HG02885 (cell line): ENCODE measurements around the gene SRSF5.
"Not testable (repeated sequence)": the region's sequence is repeated elsewhere in the genome, so short reads cannot be mapped to it uniquely, and the experiment has no call there.

Source experiments
- ATAC-seq: cut with Tn5 transposase; IDR thresholded peaks from one replicate; pipeline ENCODE4 v1.9.1; 2021; ENCODE audit warnings: mild to moderate bottlenecking; ENCODE audit not compliant: unreplicated experiment, poor library complexity

Gene SRSF5

GRCh38 chr14:69803753-69804152 is 36.8 kb downstream of the SRSF5 start:
- ATAC-seq: no peak

DNA sequence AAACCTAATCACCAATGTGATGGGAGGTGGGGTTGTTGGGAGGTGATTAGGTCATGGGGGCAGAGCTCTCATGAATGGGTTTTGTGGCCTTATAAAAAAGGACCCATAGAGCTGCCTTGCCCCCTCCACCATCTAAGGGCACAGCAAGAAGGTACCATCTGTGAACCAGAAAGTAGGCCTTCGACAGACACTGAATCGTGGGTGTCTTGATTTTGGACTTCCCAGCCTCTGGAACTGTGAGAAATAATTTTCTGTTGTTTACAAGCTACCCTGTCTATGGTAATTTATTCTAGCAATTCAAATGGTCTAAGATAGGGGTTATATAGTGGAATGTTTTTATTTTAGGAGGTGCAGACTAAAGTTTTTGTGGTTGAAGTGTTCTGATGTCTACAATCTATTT is 38.0 kb downstream of the SRSF5 start:
- no peak for ATAC-seq

- no peak for ATAC-seq
Observed at GRCh38 chr14:69807192-69807591, 40.2 kb downstream of the SRSF5 start.

GRCh38 chr14:69808919-69809808 is 42.2 kb downstream of the SRSF5 start:
- ATAC-seq: no peak

- ATAC-seq: no peak
Observed at GRCh38 chr14:69811227-69811867, 44.4 kb downstream of the SRSF5 start.

- ATAC-seq: no peak
Observed at GRCh38 chr14:69811868-69812252, 44.9 kb downstream of the SRSF5 start.

- ATAC-seq: no peak
Observed at GRCh38 chr14:69812711-69813110, 45.8 kb downstream of the SRSF5 start.

DNA sequence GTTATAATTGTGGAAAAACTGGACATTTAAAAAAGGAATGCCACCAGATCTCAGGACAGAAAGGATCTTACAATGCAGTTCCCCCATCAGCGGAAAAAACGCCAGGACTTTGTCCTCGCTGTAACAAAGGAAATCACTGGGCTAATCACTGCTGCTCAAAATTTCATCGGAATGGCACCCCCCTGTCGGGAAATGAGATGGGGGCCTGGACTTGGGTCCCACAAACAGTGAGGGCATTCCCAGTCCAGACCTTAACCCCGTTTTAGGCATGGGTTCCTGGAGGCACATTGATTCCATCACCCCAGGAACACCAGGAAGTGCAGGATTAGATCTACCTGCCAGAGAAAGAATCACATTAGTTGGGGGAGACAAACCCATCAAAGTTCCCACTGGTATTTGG is 46.4 kb downstream of the SRSF5 start:
- not testable (repeated sequence) for ATAC-seq

- ATAC-seq: no peak
Observed at GRCh38 chr14:69814397-69814796, 47.5 kb downstream of the SRSF5 start.

- ATAC-seq: no peak
Observed at GRCh38 chr14:69815556-69815955, 48.6 kb downstream of the SRSF5 start.

DNA sequence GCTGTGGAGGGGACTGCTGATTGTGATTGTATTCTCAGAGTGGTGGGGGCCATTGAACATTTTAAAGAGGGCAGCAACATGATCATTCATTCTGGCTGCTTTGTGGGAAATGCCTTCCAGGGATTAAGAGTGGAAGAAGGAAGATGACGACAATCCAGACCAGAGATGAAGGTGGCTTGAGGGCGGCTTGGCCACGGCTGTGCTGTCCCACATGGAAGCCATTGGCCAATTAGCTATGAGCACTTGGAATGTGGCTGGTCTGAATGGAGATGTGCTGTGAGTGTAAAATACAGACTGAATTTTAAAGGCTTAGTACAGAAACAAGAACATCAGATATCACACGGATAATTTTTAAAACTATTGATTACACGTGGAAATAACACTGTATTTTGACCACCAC is 49.3 kb downstream of the SRSF5 start:
- no peak for ATAC-seq

DNA sequence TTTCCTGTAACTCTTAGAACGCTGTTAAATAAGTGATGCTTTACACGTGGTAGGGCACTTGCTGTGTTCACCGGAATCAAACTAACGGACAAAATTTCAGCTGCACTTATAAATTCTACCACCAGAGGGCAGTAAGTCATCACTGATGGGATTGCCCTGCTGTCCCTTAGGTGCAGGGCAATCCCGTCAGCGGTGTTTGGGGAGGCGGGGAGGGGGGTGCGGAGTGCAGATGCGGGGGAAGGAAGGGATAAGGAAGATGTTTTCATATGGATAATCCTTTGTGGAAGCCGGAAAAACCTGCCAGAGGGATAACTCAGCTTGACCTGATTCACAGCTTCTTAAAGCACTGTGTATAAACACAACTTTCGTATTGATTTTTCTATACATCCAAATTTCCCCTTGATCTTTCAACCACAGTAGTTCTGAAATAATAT is 51.8 kb downstream of the SRSF5 start:
- ATAC-seq: no peak

DNA sequence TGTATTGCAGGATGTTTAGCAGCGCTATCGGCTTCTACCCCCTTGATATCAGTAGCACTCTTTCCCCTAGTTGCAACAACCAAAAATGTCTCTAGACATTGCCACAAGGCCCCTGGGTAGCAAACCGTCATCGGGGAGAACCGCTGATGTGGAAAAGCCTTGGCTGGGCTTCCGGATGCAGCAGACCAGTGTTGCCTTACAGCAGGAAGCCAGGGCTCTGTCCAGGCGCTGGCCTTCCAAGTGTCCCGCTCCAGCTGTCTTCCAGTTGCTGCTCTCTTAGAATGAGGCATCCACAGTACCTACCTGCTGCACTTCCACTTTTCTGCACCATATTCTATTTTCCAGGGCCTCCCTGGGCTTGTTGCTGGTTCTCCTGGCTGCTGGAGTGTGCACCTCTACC is 52.7 kb downstream of the SRSF5 start:
- no peak for ATAC-seq

- ATAC-seq: no peak
Observed at GRCh38 chr14:69820991-69821390, 54.0 kb downstream of the SRSF5 start.
